Astrocyte of the cerebellum (primary cell): ENCODE results near the gene KDM3B.
"Not testable (repeated sequence)": the region's sequence is repeated elsewhere in the genome, so short reads cannot be mapped to it uniquely, and the experiment has no call there.

Experiments
- DNase-seq: peaks from one replicate; pipeline ENCODE4 v3.0.0-alpha.2; 2011; ENCODE audit warnings: low read depth
- H3K4me3 ChIP-seq: 2 replicates; pipeline ENCODE4 v1.5.1; 2011; ENCODE audit warnings: mild to moderate bottlenecking, low read depth, low read length, moderate library complexity
- in situ Hi-C: cut with HindIII; loops from 2 replicates; pipeline ENCODE4 v1.10.0; 2017; ENCODE audit warnings: low sequenced_read_pairs
- TF ChIP-seq, protein P1 (sequence below): IDR thresholded peaks from 2 replicates; pipeline ENCODE4 v1.5.1; 2012; ENCODE audit warnings: low read length, low read depth, moderate library complexity, mild to moderate bottlenecking; ENCODE audit errors: missing control alignments

The KDM3B gene, protein sequence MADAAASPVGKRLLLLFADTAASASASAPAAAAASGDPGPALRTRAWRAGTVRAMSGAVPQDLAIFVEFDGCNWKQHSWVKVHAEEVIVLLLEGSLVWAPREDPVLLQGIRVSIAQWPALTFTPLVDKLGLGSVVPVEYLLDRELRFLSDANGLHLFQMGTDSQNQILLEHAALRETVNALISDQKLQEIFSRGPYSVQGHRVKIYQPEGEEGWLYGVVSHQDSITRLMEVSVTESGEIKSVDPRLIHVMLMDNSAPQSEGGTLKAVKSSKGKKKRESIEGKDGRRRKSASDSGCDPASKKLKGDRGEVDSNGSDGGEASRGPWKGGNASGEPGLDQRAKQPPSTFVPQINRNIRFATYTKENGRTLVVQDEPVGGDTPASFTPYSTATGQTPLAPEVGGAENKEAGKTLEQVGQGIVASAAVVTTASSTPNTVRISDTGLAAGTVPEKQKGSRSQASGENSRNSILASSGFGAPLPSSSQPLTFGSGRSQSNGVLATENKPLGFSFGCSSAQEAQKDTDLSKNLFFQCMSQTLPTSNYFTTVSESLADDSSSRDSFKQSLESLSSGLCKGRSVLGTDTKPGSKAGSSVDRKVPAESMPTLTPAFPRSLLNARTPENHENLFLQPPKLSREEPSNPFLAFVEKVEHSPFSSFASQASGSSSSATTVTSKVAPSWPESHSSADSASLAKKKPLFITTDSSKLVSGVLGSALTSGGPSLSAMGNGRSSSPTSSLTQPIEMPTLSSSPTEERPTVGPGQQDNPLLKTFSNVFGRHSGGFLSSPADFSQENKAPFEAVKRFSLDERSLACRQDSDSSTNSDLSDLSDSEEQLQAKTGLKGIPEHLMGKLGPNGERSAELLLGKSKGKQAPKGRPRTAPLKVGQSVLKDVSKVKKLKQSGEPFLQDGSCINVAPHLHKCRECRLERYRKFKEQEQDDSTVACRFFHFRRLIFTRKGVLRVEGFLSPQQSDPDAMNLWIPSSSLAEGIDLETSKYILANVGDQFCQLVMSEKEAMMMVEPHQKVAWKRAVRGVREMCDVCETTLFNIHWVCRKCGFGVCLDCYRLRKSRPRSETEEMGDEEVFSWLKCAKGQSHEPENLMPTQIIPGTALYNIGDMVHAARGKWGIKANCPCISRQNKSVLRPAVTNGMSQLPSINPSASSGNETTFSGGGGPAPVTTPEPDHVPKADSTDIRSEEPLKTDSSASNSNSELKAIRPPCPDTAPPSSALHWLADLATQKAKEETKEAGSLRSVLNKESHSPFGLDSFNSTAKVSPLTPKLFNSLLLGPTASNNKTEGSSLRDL (N-terminal part only)

GRCh38 chr5:138352071-138352721 lies at the start of gene KDM3B:
KDM3B (plus strand) TSS chr5:138352685; CDS start chr5:138352796, 111 bp downstream.
- TF ChIP-seq, protein P1, sequence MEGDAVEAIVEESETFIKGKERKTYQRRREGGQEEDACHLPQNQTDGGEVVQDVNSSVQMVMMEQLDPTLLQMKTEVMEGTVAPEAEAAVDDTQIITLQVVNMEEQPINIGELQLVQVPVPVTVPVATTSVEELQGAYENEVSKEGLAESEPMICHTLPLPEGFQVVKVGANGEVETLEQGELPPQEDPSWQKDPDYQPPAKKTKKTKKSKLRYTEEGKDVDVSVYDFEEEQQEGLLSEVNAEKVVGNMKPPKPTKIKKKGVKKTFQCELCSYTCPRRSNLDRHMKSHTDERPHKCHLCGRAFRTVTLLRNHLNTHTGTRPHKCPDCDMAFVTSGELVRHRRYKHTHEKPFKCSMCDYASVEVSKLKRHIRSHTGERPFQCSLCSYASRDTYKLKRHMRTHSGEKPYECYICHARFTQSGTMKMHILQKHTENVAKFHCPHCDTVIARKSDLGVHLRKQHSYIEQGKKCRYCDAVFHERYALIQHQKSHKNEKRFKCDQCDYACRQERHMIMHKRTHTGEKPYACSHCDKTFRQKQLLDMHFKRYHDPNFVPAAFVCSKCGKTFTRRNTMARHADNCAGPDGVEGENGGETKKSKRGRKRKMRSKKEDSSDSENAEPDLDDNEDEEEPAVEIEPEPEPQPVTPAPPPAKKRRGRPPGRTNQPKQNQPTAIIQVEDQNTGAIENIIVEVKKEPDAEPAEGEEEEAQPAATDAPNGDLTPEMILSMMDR, result peak; percentile 98
- in situ Hi-C loops, result no loop called here
- DNase-seq, result peak; percentile 41
- peak within 1 kb of the TSS; percentile 89 for H3K4me3 ChIP-seq

DNA sequence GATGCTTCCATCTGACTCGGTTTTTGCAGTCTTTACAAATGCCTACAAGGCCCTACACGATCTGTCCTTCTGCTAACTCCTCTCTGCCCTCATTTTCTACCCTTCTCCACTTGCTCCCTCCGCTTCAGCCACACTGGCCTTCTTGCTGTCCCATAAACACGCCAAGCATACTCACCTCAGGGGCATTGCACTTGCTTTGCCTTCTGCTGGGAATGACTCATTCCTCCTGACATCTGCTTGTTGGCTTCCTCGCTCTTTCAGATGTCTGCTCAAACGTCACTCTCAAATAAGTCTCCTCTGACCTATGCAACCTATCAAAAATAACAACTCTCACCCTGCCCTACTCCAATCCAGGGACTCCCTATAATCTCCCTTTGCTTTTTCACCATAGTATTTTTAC lies 49.1 kb upstream of the KDM3B start:
- TF ChIP-seq, protein P1, result no peak
- H3K4me3 ChIP-seq, result no peak overlapping the region
- in situ Hi-C loops, result no loop called here
- DNase-seq, result no peak

GRCh38 chr5:138305797-138306196 lies 46.7 kb upstream of the KDM3B start:
- TF ChIP-seq, protein P1, result no peak
- in situ Hi-C loops, result no loop called here
- no peak overlapping the region for H3K4me3 ChIP-seq
- DNase-seq, result no peak

GRCh38 chr5:138315751-138316278 lies 36.7 kb upstream of the KDM3B start:
- no peak overlapping the region for H3K4me3 ChIP-seq
- TF ChIP-seq, protein P1, result no peak
- in situ Hi-C loops, result loop anchor here (10.0 kb wide), 1 partner anchor 71 kb away; no protein-coding TSS in a partner anchor
- no peak for DNase-seq

- DNase-seq, result no peak
- TF ChIP-seq, protein P1, result no peak
- H3K4me3 ChIP-seq, result no peak overlapping the region
- in situ Hi-C loops, result loop anchor here (10.0 kb wide), 1 partner anchor 72 kb away; no protein-coding TSS in a partner anchor
Measured at GRCh38 chr5:138316355-138316754, 36.1 kb upstream of the KDM3B start.

- H3K4me3 ChIP-seq, DNase-seq: not testable (repeated sequence)
- in situ Hi-C loops, result loop anchor here (10.0 kb wide), 1 partner anchor 73 kb away; no protein-coding TSS in a partner anchor
Measured at GRCh38 chr5:138318211-138318610, 34.3 kb upstream of the KDM3B start.
